ENCODE data around the gene PLVAP.
A peak's percentile ranks its signal among the peaks of the same experiment; 100 is the strongest.

The PLVAP gene

GRCh38 chr19:17303167-17303939, 73.8 kb downstream of the PLVAP start, which contains the start of gene ABHD8:
TSS of gene ABHD8 (minus strand) at chr19:17303425. CDS start at chr19:17301616, 1,809 bp downstream.
- DNase-seq (ENCODE audit: low spot score in 2 of 2): peak; percentile 86 to 87
- H3K36me3 Mint-ChIP-seq (ENCODE audit: insufficient read depth): peaks cover 3% of the 10 kb centered on the region
- ATAC-seq (replicated peaks; ENCODE audit: extremely low read depth, poor library complexity, severe bottlenecking): peak; percentile 65
- peak within 1 kb of the TSS; percentile 72 for H3K4me3 Mint-ChIP-seq
- no peak within 1 kb of the TSS for H3K27ac Mint-ChIP-seq (ENCODE audit: low read depth)
- H3K9me3 Mint-ChIP-seq: no peaks in the 10 kb centered on the region
- H3K27me3 Mint-ChIP-seq: no peaks in the 10 kb centered on the region
- peaks cover 21% of the 10 kb centered on the region for H3K4me1 Mint-ChIP-seq

GRCh38 chr19:17302391-17303166, 74.6 kb downstream of the PLVAP start:
- Mint-ChIP-seq H3K4me3 (peak overlapping the region; percentile 72), H3K4me1 (peaks cover 16% of the 10 kb centered on the region), H3K27me3 (no peaks in the 10 kb centered on the region), H3K36me3 (ENCODE audit: insufficient read depth) (peaks cover 3% of the 10 kb centered on the region), H3K9me3 (no peaks in the 10 kb centered on the region), H3K27ac (ENCODE audit: low read depth) (no peak overlapping the region)
- ATAC-seq (replicated peaks; ENCODE audit: extremely low read depth, poor library complexity, severe bottlenecking) (no peak), DNase-seq (ENCODE audit: low spot score in 2 of 2) (no peak)

Data from central memory CD8-positive, alpha-beta T cell (primary cell).